A549 treated with DMSO at 1 μM for 4 hours (cell line): ENCODE data around the gene SYNGR2. TPM values are rescaled to one million over a fixed set of nuclear protein-coding genes. Genes with fewer than 3 reads are reported as not detected.

Experiments used
- total RNA-seq: library from RNA; stranded (reverse); fragments of 200-300 nt; extraction: Qiagen RNA extraction; gene quantifications from 5 replicates; pipeline ENCODE4 v1.2.3, GENCODE V29; 2022; ENCODE audit warnings: low read depth

The SYNGR2 gene, protein sequence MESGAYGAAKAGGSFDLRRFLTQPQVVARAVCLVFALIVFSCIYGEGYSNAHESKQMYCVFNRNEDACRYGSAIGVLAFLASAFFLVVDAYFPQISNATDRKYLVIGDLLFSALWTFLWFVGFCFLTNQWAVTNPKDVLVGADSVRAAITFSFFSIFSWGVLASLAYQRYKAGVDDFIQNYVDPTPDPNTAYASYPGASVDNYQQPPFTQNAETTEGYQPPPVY
- total RNA-seq = 144 to 217 TPM (median 187 TPM) in 5 replicates

GRCh38 chr17:78168242-78168902, at the start of gene SYNGR2:
Gene SYNGR2 (plus strand): TSS chr17:78168581. CDS start chr17:78168617, 36 bp downstream.

DNA sequence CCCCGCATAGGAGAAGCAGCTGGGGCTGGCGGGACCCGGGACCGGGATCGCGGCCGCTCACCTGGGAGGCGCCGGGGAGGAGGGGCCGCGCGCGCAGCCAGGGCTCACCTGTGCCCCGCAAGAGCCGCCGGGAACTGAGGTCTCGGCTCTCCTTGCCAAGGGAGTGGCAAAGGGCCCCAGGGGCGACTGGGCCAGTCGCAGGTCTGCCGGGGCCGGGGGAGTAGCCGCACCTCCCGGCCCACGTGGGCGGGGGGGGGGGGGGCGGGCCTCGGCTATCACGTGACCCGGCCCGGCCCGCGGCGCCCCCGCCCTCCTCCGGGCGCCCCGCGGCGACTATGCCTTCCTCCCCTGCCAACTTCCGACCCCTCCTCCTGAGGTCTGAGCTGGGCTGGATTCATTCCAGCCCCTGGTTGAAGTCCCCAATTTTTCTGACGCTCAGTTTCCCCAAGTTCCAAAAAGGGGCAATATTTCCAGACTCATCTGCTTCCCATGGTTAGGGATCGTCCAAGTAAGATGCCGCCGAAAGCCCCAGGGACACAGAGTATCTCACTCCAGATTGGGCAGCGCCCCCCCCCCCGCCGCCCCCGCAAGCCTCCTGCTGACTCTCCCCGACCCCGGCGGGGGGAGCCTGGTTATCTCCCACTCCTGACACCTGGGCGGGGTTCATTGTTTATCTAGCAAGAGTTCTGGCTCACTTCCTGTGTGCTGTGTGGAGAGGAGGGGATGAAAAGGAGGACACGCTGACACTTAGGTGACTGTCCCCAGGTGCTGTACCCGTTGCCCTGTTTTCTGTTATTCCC, 39.6 kb upstream of the SYNGR2 start, which contains the start of gene TMC6:
Gene TMC6 (minus strand): TSS at position 205 of the 800 bp plus-strand sequence. CDS start 1,923 bp downstream, outside the sequence.

DNA sequence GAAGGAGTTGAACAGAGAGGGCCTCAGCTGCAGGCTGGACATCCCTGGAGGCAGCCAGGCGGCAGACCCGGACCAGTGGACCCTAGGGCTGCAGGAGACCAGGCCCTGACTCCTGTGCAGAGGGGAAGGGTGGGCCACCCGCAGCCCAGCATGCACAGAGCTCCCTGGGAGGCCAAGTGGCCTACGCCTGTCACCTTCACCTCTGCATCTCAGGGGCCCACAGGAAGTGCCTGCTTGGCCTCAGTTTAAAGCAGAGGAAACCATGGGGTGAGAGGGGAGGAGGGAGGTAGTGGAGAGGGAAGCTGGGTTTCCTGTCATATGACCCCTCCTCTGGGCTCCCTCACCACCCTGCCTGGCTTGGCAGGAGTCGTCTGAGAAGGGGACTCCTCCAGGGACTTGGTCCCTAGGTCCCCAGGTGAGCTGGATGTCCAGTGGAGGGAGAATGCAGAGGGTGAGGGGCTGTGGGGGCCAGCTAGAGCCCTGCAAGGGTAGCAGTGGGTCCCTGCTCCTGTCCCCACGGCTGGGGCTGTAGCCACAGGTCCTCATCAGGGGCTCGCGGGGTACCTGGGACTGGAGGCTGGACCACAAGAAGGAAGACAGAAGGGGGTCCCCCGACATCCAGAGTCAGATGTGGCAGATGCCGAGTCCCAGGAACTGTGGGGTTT, 37.8 kb upstream of the SYNGR2 start, which contains the start of gene TMC8:
Gene TMC8 (plus strand): TSS at position 335 of the 665 bp plus-strand sequence. CDS start 818 bp downstream, outside the sequence.

DNA sequence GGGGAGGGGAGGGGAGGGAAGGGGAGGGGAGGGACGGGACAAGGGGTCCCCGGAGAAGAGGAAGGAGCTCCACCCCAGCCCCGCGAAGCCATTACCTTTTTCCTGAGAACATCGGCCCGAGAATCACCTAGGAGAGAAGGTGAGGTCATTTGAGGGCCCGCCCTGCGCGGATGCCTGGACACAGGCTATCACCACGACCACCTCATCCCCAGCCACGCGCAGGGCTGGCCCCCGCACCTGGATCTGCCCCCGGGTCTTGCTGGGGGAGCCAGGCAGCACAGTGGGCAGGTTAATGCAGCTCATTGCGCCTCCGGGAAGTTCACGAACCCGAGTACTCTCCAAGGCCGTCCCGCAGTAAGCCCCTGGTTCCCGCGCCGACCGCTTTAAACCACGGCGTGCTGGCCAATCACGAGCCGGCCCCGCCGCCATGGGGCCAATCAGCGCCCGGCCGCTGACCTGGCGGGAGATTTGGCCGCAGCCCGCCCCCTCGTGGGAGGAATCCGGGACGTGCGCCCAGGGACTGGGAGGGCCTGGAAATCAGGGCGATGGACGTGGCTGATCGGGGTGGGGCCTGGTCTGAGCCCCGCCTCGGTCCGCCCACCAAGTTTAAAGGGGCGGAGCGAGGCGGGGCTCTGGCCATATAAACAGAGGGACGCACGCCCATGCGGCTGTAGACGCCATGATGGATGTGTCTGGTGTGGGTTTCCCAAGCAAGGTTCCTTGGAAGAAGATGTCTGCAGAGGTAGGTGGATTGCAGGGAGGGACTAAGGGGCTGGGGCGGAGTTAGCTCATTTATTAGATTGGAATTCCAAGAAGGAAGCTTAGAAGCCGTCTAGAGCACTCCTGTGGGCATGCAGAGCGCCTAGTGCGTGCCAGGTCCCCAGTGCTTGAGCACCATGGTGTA, 18.6 kb downstream of the SYNGR2 start, which contains the start of the genes AFMID and TK1:
Gene AFMID (plus strand): TSS at position 671 of the 904 bp plus-strand sequence. CDS start 9 bp downstream, at position 680.
Gene TK1 (minus strand): TSS at position 361 of the 904 bp plus-strand sequence. CDS start 58 bp downstream, at position 303.

DNA sequence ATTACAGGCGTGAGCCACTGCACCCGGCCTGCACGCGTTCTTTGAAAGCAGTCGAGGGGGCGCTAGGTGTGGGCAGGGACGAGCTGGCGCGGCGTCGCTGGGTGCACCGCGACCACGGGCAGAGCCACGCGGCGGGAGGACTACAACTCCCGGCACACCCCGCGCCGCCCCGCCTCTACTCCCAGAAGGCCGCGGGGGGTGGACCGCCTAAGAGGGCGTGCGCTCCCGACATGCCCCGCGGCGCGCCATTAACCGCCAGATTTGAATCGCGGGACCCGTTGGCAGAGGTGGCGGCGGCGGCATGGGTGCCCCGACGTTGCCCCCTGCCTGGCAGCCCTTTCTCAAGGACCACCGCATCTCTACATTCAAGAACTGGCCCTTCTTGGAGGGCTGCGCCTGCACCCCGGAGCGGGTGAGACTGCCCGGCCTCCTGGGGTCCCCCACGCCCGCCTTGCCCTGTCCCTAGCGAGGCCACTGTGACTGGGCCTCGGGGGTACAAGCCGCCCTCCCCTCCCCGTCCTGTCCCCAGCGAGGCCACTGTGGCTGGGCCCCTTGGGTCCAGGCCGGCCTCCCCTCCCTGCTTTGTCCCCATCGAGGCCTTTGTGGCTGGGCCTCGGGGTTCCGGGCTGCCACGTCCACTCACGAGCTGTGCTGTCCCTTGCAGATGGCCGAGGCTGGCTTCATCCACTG, 45.8 kb downstream of the SYNGR2 start, which contains the start of gene BIRC5:
Gene BIRC5 (plus strand): TSS at position 238 of the 690 bp plus-strand sequence. CDS start 64 bp downstream, at position 302.

Other genes starting within 250 kb of the SYNGR2 start
- 2.1 to 3.0 TPM (median 2.7 TPM) in 5 replicates for gene TNRC6C, start 209.9 kb upstream of the SYNGR2 start, total RNA-seq
- 6.3 to 12.5 TPM (median 10.1 TPM) in 5 replicates for gene TMC6, start 39.8 kb upstream of the SYNGR2 start, total RNA-seq
- 0.28 to 0.68 TPM (median 0.48 TPM) in 5 replicates for gene TMC8, start 37.8 kb upstream of the SYNGR2 start, total RNA-seq
- not detected in 5 replicates for gene C17orf99, start 22.2 kb upstream of the SYNGR2 start, total RNA-seq
- gene TK1, start 18.5 kb downstream of the SYNGR2 start, total RNA-seq = 194 to 287 TPM (median 233 TPM) in 5 replicates
- 41.4 to 53.0 TPM (median 45.0 TPM) in 5 replicates for gene AFMID, start 18.8 kb downstream of the SYNGR2 start, total RNA-seq
- 107 to 112 TPM (median 111 TPM) in 5 replicates for gene BIRC5, start 45.7 kb downstream of the SYNGR2 start, total RNA-seq
- not detected in 5 replicates for gene TMEM235, start 63.0 kb downstream of the SYNGR2 start, total RNA-seq
- gene SOCS3, start 191.5 kb downstream of the SYNGR2 start, total RNA-seq = 33.4 to 50.1 TPM (median 39.0 TPM) in 5 replicates
- gene PGS1, start 210.1 kb downstream of the SYNGR2 start, total RNA-seq = 21.8 to 30.7 TPM (median 26.5 TPM) in 5 replicates